D721Med (cell line): ENCODE results near the gene WNK1.

ENCODE experiments used
- DNase-seq: peaks from one replicate; pipeline ENCODE4 v3.0.0; 2011; ENCODE audit warnings: low spot score; ENCODE audit not compliant: insufficient read length
- FAIRE-seq: peaks from 2 replicates; lab custom pipeline; 2011; peaks lifted over from hg19 to GRCh38; lab: Jason Lieb, UNC
- TF ChIP-seq, protein P1 (sequence below): IDR thresholded peaks from 2 replicates; pipeline ENCODE4 v1.5.1; 2012; ENCODE audit warnings: mild to moderate bottlenecking, control low read depth; ENCODE audit not compliant: insufficient read depth; ENCODE audit errors: missing control alignments

The WNK1 gene

DNA sequence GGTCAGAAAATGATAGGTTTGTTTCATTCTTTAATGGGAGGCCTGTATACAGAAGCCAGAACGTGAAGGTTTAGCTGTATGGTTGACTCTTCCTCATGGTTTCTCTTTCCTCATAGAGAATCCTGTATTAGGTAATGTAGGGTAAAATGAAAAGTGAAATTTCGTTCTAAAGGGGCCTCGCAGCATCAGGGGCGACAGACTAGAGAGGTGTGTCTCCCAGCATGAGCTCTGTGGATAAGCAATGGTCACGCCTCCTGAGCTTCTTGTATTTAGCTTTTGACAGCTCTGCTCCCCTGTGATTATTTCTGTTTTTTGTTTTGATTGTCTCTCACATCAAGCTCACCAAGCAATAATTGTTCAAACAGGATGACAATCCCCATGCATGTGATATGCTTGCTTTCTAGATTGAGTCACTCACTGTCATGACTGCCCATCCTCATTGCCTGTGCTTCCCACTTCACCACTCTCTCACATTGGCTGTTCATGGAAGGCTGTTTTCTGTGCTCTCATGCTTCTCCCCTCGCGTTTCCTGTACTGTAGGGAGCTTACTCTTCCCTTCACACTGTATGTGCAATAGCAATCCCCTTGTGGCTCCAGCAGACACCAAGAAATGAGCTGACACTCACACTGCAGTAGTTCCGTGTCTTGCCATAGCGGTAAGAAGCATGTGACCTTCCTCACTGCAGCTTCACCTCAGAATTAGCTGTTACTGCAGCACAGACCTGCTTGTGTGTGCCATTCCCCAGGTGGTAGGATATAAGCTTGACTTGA lies 153.1 kb downstream of the WNK1 start:
- DNase-seq (no peak), FAIRE-seq (no peak)
- TF ChIP-seq, protein P1, sequence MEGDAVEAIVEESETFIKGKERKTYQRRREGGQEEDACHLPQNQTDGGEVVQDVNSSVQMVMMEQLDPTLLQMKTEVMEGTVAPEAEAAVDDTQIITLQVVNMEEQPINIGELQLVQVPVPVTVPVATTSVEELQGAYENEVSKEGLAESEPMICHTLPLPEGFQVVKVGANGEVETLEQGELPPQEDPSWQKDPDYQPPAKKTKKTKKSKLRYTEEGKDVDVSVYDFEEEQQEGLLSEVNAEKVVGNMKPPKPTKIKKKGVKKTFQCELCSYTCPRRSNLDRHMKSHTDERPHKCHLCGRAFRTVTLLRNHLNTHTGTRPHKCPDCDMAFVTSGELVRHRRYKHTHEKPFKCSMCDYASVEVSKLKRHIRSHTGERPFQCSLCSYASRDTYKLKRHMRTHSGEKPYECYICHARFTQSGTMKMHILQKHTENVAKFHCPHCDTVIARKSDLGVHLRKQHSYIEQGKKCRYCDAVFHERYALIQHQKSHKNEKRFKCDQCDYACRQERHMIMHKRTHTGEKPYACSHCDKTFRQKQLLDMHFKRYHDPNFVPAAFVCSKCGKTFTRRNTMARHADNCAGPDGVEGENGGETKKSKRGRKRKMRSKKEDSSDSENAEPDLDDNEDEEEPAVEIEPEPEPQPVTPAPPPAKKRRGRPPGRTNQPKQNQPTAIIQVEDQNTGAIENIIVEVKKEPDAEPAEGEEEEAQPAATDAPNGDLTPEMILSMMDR, result no peak

GRCh38 chr12:906062-906585 lies 153.7 kb downstream of the WNK1 start:
- DNase-seq (no peak), FAIRE-seq (no peak)
- TF ChIP-seq, protein P1, result no peak

- no peak for FAIRE-seq
- TF ChIP-seq, protein P1, result no peak
- DNase-seq, result no peak
Measured at GRCh38 chr12:907413-908185, 155.2 kb downstream of the WNK1 start.

DNA sequence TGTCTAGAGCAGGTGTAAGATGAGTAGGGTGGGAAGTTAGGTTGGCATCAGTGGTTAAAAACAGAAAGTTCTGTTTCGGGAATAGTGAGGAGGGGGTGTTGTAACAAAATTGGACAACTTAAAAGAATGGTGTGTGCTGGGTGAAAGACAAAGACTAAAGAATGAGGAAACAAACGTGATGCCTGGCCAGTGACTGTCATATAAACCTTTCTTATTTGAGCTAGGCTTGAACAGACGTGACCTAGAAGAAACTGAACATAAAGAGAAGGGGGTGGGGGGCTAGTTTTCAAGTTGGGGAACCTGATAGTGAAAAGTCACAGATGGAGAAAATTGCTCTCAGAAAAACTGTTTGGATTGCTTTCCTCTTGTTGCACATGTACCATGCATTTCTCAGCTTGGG lies 157.5 kb downstream of the WNK1 start:
- TF ChIP-seq, protein P1, result no peak
- FAIRE-seq (no peak), DNase-seq (no peak)

GRCh38 chr12:910416-910815 lies 158.0 kb downstream of the WNK1 start:
- TF ChIP-seq, protein P1, result no peak
- DNase-seq (no peak), FAIRE-seq (no peak)

GRCh38 chr12:911191-911826 lies 158.9 kb downstream of the WNK1 start:
- FAIRE-seq, result no peak
- DNase-seq, result no peak
- TF ChIP-seq, protein P1, result no peak
